ENCODE data around the gene ULK4. TPM values are rescaled to one million over a fixed set of nuclear protein-coding genes. Genes with fewer than 3 reads are reported as not detected.

Gene ULK4
- total and polyA plus RNA-seq, 7 donors = 2.1 to 18.6 (median 8.9) TPM

- WGBS, 2 donors = 80 to 95% methylated on average over 4 of the region's 4 CpGs
- Histone ChIP-seq H3K4me1 (no peaks in the 10 kb centered on the region), H3K36me3 (no peaks in the 10 kb centered on the region), H3K27me3 (no peaks in the 10 kb centered on the region), H3K9me3 (no peaks in the 10 kb centered on the region), H3K27ac (no peak overlapping the region), H3K4me3 (no peak overlapping the region)
- DNase-seq = no peak
- TF ChIP-seq CTCF (IDR thresholded peaks at IDR 0.05) = no peak
- no peak for TF ChIP-seq EP300 (IDR thresholded peaks at IDR 0.05)
- TF ChIP-seq POLR2AphosphoS5 (IDR thresholded peaks at IDR 0.05) = no peak
- TF ChIP-seq POLR2A (IDR thresholded peaks at IDR 0.05) = no peak
- intact Hi-C loops (cut with DNase I) = no loop called here
Observed at GRCh38 chr3:41348401-41348800, 613.5 kb downstream of the ULK4 start.

- no peak for TF ChIP-seq EP300 (IDR thresholded peaks at IDR 0.05)
- TF ChIP-seq CTCF (IDR thresholded peaks at IDR 0.05) = no peak
- no peak for TF ChIP-seq POLR2AphosphoS5 (IDR thresholded peaks at IDR 0.05)
- no peak for TF ChIP-seq POLR2A (IDR thresholded peaks at IDR 0.05)
- Histone ChIP-seq H3K27me3 (no peaks in the 10 kb centered on the region), H3K4me1 (no peaks in the 10 kb centered on the region), H3K36me3 (no peaks in the 10 kb centered on the region), H3K27ac (no peak overlapping the region), H3K4me3 (no peak overlapping the region), H3K9me3 (no peaks in the 10 kb centered on the region)
- 82 to 83% methylated on average over 4 of the region's 4 CpGs for WGBS, 2 donors
- intact Hi-C loops (cut with DNase I) = no loop called here
- no peak for DNase-seq
Observed at GRCh38 chr3:41346698-41347270, 615.1 kb downstream of the ULK4 start.

- H3K27me3 ChIP-seq = no peaks in the 10 kb centered on the region
- TF ChIP-seq POLR2AphosphoS5 (IDR thresholded peaks at IDR 0.05) = no peak
- no peak for TF ChIP-seq EP300 (IDR thresholded peaks at IDR 0.05)
- no peak for TF ChIP-seq POLR2A (IDR thresholded peaks at IDR 0.05)
- TF ChIP-seq CTCF (IDR thresholded peaks at IDR 0.05) = no peak
- no peaks in the 10 kb centered on the region for H3K4me1 ChIP-seq
- H3K4me3 ChIP-seq = no peak overlapping the region
- no peak for DNase-seq
- intact Hi-C loops (cut with DNase I) = no loop called here
- no peak overlapping the region for H3K27ac ChIP-seq
- H3K36me3 ChIP-seq = no peaks in the 10 kb centered on the region
- no peaks in the 10 kb centered on the region for H3K9me3 ChIP-seq
- WGBS, 2 donors = 95 to 97% methylated on average over 5 of the region's 5 CpGs
Observed at GRCh38 chr3:41345788-41346187, 616.1 kb downstream of the ULK4 start.

- intact Hi-C loops (cut with DNase I) = no loop called here
- WGBS, 2 donors = 79 to 93% methylated on average over 1 of the region's 1 CpG
- Histone ChIP-seq H3K27me3 (no peaks in the 10 kb centered on the region), H3K4me1 (no peaks in the 10 kb centered on the region), H3K9me3 (no peaks in the 10 kb centered on the region), H3K4me3 (no peak overlapping the region), H3K27ac (no peak overlapping the region), H3K36me3 (no peaks in the 10 kb centered on the region)
- TF ChIP-seq CTCF (IDR thresholded peaks at IDR 0.05) (no peak), EP300 (IDR thresholded peaks at IDR 0.05) (no peak), POLR2A (IDR thresholded peaks at IDR 0.05) (no peak), POLR2AphosphoS5 (IDR thresholded peaks at IDR 0.05) (no peak)
- no peak for DNase-seq
Observed at GRCh38 chr3:41339758-41340157, 622.1 kb downstream of the ULK4 start.

GRCh38 chr3:41338276-41338675 lies 623.6 kb downstream of the ULK4 start:
- 80 to 81% methylated on average over 1 of the region's 1 CpG for WGBS, 2 donors
- Histone ChIP-seq H3K4me3 (no peak overlapping the region), H3K9me3 (no peaks in the 10 kb centered on the region), H3K27ac (no peak overlapping the region), H3K27me3 (no peaks in the 10 kb centered on the region), H3K36me3 (no peaks in the 10 kb centered on the region), H3K4me1 (no peaks in the 10 kb centered on the region)
- DNase-seq = no peak
- intact Hi-C loops (cut with DNase I) = no loop called here
- TF ChIP-seq CTCF (IDR thresholded peaks at IDR 0.05) (no peak), POLR2AphosphoS5 (IDR thresholded peaks at IDR 0.05) (no peak), POLR2A (IDR thresholded peaks at IDR 0.05) (no peak), EP300 (IDR thresholded peaks at IDR 0.05) (no peak)
